Neuronal stem cell (in vitro differentiated cells): ENCODE data around the gene CALM3.
A peak's percentile ranks its signal among the peaks of the same experiment; 100 is the strongest.

Experiments used
- DNase-seq: peaks from one replicate; pipeline ENCODE4 v3.0.0-alpha.2; 2013; ENCODE audit warnings: low spot score
- H2AFZ ChIP-seq: one replicate; pipeline ENCODE4 v1.6.1; 2013; ENCODE audit warnings: mild to moderate bottlenecking, low read length, inconsistent platforms
- H2AK5ac ChIP-seq: 2 replicates; pipeline ENCODE4 v1.6.1; 2013; ENCODE audit warnings: low read depth, mild to moderate bottlenecking, inconsistent platforms, low read length, moderate library complexity, mixed read lengths
- H2BK120ac ChIP-seq: 2 replicates; pipeline ENCODE4 v1.6.1; 2013; ENCODE audit warnings: low read depth, mild to moderate bottlenecking, inconsistent platforms, low read length, moderate library complexity, mixed read lengths
- H2BK12ac ChIP-seq: one replicate; pipeline ENCODE4 v1.6.1; 2013; ENCODE audit warnings: low read length, inconsistent platforms
- H2BK15ac ChIP-seq: 2 replicates; pipeline ENCODE4 v1.6.1; 2013; ENCODE audit warnings: mild to moderate bottlenecking, low read length, inconsistent platforms, mixed read lengths
- H2BK5ac ChIP-seq: one replicate; pipeline ENCODE4 v1.6.1; 2013; ENCODE audit warnings: inconsistent platforms, mild to moderate bottlenecking, low read length, moderate library complexity
- H3K14ac ChIP-seq: one replicate; pipeline ENCODE4 v1.6.1; 2013; ENCODE audit warnings: low read length, inconsistent platforms
- H3K18ac ChIP-seq: 2 replicates; pipeline ENCODE4 v1.6.1; 2013; ENCODE audit warnings: low read length, inconsistent platforms
- H3K23ac ChIP-seq: 2 replicates; pipeline ENCODE4 v1.6.1; 2013; ENCODE audit warnings: low read depth, mild to moderate bottlenecking, mixed read lengths, low read length, inconsistent platforms; ENCODE audit not compliant: poor library complexity
- H3K27ac ChIP-seq: replicated peaks from 3 replicates; pipeline ENCODE4 v1.5.1; 2013; ENCODE audit warnings: low read length, inconsistent platforms
- H3K27me3 ChIP-seq, 3 experiments: 2 replicates each; pipeline ENCODE4 v1.6.1; 2013; ENCODE audit warnings: low read length in 3 of 3, mild to moderate bottlenecking in 2 of 3, inconsistent platforms in 1 of 3, low read depth in 1 of 3, mixed read lengths in 1 of 3, moderate library complexity in 1 of 3; ENCODE audit not compliant: control insufficient read depth in 3 of 3, insufficient read depth in 3 of 3
- H3K36me3 ChIP-seq, 2 donors: replicated peaks in 1 of 2; 2 replicates each; pipeline ENCODE4 v1.6.1; 2013; ENCODE audit warnings: low read length in 2 of 2; ENCODE audit not compliant: control insufficient read depth in 2 of 2, insufficient read depth in 2 of 2
- H3K4ac ChIP-seq: 2 replicates; pipeline ENCODE4 v1.6.1; 2013; ENCODE audit warnings: inconsistent platforms, mild to moderate bottlenecking, low read length, moderate library complexity
- H3K4me1 ChIP-seq, 2 donors: 1 replicate in 1 of 2; 2 replicates in 1 of 2; pipeline ENCODE4 v1.6.1; 2013; ENCODE audit warnings: low read length in 2 of 2, low read depth in 1 of 2; ENCODE audit not compliant: control insufficient read depth in 2 of 2, insufficient read depth in 1 of 2
- H3K4me2 ChIP-seq: one replicate; pipeline ENCODE4 v1.6.1; 2013; ENCODE audit warnings: mild to moderate bottlenecking, low read length, inconsistent platforms; ENCODE audit not compliant: insufficient read depth, poor library complexity, severe bottlenecking
- H3K4me3 ChIP-seq, 2 donors: 2 replicates each; pipeline ENCODE4 v1.5.1; 2013; ENCODE audit warnings: low read length in 2 of 2, mild to moderate bottlenecking in 2 of 2, inconsistent platforms in 1 of 2, moderate library complexity in 1 of 2
- H3K79me1 ChIP-seq: one replicate; pipeline ENCODE4 v1.6.1; 2013; ENCODE audit warnings: low read depth, mild to moderate bottlenecking, inconsistent platforms, low read length, moderate library complexity
- H3K9ac ChIP-seq: one replicate; pipeline ENCODE4 v1.6.1; 2013; ENCODE audit warnings: mild to moderate bottlenecking, low read depth, low read length, inconsistent platforms; ENCODE audit not compliant: poor library complexity
- H3K9me3 ChIP-seq, 2 donors: replicated peaks in 1 of 2; 2 replicates each; pipeline versions ENCODE3 to v1.6.1; 2013; ENCODE audit warnings: low read length in 2 of 2, mild to moderate bottlenecking in 2 of 2, inconsistent platforms in 1 of 2, low read depth in 1 of 2, mixed read lengths in 1 of 2, moderate library complexity in 1 of 2; ENCODE audit not compliant: control insufficient read depth in 2 of 2, insufficient read depth in 1 of 2
- H4K8ac ChIP-seq: one replicate; pipeline ENCODE4 v1.6.1; 2013; ENCODE audit warnings: low read depth, mild to moderate bottlenecking, inconsistent platforms, low read length, moderate library complexity
- H4K91ac ChIP-seq: one replicate; pipeline ENCODE4 v1.6.1; 2013; ENCODE audit warnings: low read length, low read depth, mild to moderate bottlenecking, inconsistent platforms; ENCODE audit not compliant: poor library complexity
- WGBS, 2 donors: extraction: QIAGEN DNeasy Blood & Tissue Kit; methylation state at CpG; one replicate each; pipeline ENCODE4 v1.1.7; 2013; ENCODE audit warnings: missing lambda C conversion rate in 2 of 2, mixed read lengths in 1 of 2; ENCODE audit not compliant: insufficient read length in 2 of 2, insufficient replicate concordance in 1 of 2; ENCODE audit errors: extremely low coverage in 2 of 2; 5-methylcytosine and 5-hydroxymethylcytosine counted together

CALM3 gene

GRCh38 chr19:46615966-46616365 lies 14.8 kb downstream of the CALM3 start:
- H3K9ac ChIP-seq = no peak overlapping the region
- no peak overlapping the region for H2BK12ac ChIP-seq
- H3K14ac ChIP-seq = no peak overlapping the region
- peaks cover 3 to 11% of the 10 kb centered on the region in 2 donors for H3K4me1 ChIP-seq
- no peak overlapping the region for H2BK5ac ChIP-seq
- H4K91ac ChIP-seq = no peak overlapping the region
- H3K4me3 ChIP-seq = no peak overlapping the region
- H3K4me2 ChIP-seq = no peak overlapping the region
- no peak overlapping the region for H4K8ac ChIP-seq
- no peaks in the 10 kb centered on the region for H3K79me1 ChIP-seq
- no peak for DNase-seq
- peaks cover 2 to 6% of the 10 kb centered on the region in 2 donors for H3K36me3 ChIP-seq
- H3K27me3 ChIP-seq = peaks cover 0 to 14% (median 0%) of the 10 kb centered on the region in 3 experiments
- H3K23ac ChIP-seq = no peak overlapping the region
- no CpG with 5 or more reads among the region's 10 CpGs for WGBS, 2 donors
- H2BK120ac ChIP-seq = no peak overlapping the region
- no peak overlapping the region for H3K27ac ChIP-seq
- no peak overlapping the region for H2AFZ ChIP-seq
- no peak overlapping the region for H2AK5ac ChIP-seq
- H3K18ac ChIP-seq = no peak overlapping the region
- no peaks in the 10 kb centered on the region for H3K9me3 ChIP-seq
- no peak overlapping the region for H3K4ac ChIP-seq
- H2BK15ac ChIP-seq = no peak overlapping the region

- no peak for DNase-seq
- no CpG with 5 or more reads among the region's 17 CpGs for WGBS, 2 donors
These were observed 15.6 kb downstream of the CALM3 start for GRCh38 chr19:46616631-46617322.

GRCh38 chr19:46617601-46618000 lies 16.5 kb downstream of the CALM3 start:
- Histone ChIP-seq H3K4me2 (no peak overlapping the region), H3K9ac (no peak overlapping the region), H3K9me3 (no peaks in the 10 kb centered on the region), H3K4me1 (peaks cover 9 to 21% of the 10 kb centered on the region in 2 donors), H2AFZ (no peak overlapping the region), H2BK5ac (no peak overlapping the region), H3K36me3 (no peaks in the 10 kb centered on the region), H4K91ac (no peak overlapping the region), H2BK12ac (no peak overlapping the region), H2BK15ac (no peak overlapping the region), H3K14ac (no peak overlapping the region), H4K8ac (no peak overlapping the region), H3K4me3 (no peak overlapping the region), H2AK5ac (no peak overlapping the region), H3K4ac (no peak overlapping the region), H3K23ac (no peak overlapping the region), H2BK120ac (no peak overlapping the region), H3K79me1 (no peaks in the 10 kb centered on the region), H3K27me3 (peaks cover 0 to 24% (median 0%) of the 10 kb centered on the region in 3 experiments), H3K18ac (no peak overlapping the region), H3K27ac (no peak overlapping the region)
- no CpG with 5 or more reads among the region's 6 CpGs for WGBS, 2 donors
- no peak for DNase-seq

More at GRCh38 chr19:46616631-46617322, 15.6 kb downstream of the CALM3 start:
- H3K36me3 ChIP-seq = no peaks in the 10 kb centered on the region
- H3K27me3 ChIP-seq = peaks cover 0 to 20% (median 0%) of the 10 kb centered on the region in 3 experiments
- no peak overlapping the region for H3K23ac ChIP-seq
- H3K4me3 ChIP-seq = peak overlapping the region in 1 of 2 donors; percentile 27
- no peak overlapping the region for H2BK120ac ChIP-seq
- H3K9me3 ChIP-seq = no peaks in the 10 kb centered on the region
- H4K91ac ChIP-seq = no peak overlapping the region
- H2AFZ ChIP-seq = peak overlapping the region; percentile 17
- peak overlapping the region; percentile 78 for H3K18ac ChIP-seq
- H2BK15ac ChIP-seq = peak overlapping the region; percentile 65
- no peak overlapping the region for H3K27ac ChIP-seq
- H3K4me1 ChIP-seq = peaks cover 9 to 18% of the 10 kb centered on the region in 2 donors
- no peak overlapping the region for H3K4ac ChIP-seq
- H3K9ac ChIP-seq = no peak overlapping the region
- peak overlapping the region; percentile 52 for H4K8ac ChIP-seq
- no peak overlapping the region for H2BK5ac ChIP-seq
- H2BK12ac ChIP-seq = peak overlapping the region; percentile 95
- peak overlapping the region; percentile 85 for H2AK5ac ChIP-seq
- no peak overlapping the region for H3K14ac ChIP-seq
- H3K79me1 ChIP-seq = no peaks in the 10 kb centered on the region
- no peak overlapping the region for H3K4me2 ChIP-seq

GRCh38 chr19:46618670-46619231 lies 17.6 kb downstream of the CALM3 start:
- no peak overlapping the region for H2AFZ ChIP-seq
- no peak overlapping the region for H3K9ac ChIP-seq
- no peak overlapping the region for H3K4ac ChIP-seq
- no peak overlapping the region for H3K18ac ChIP-seq
- no peak overlapping the region for H2BK120ac ChIP-seq
- H3K23ac ChIP-seq = no peak overlapping the region
- H3K27ac ChIP-seq = no peak overlapping the region
- no peaks in the 10 kb centered on the region for H3K9me3 ChIP-seq
- H4K8ac ChIP-seq = no peak overlapping the region
- H2AK5ac ChIP-seq = no peak overlapping the region
- DNase-seq = no peak
- peaks cover 0 to 24% (median 0%) of the 10 kb centered on the region in 3 experiments for H3K27me3 ChIP-seq
- H3K79me1 ChIP-seq = peaks cover 1% of the 10 kb centered on the region
- no peak overlapping the region for H2BK12ac ChIP-seq
- H3K14ac ChIP-seq = no peak overlapping the region
- no peak overlapping the region for H3K4me2 ChIP-seq
- peaks cover 9 to 21% of the 10 kb centered on the region in 2 donors for H3K4me1 ChIP-seq
- H2BK15ac ChIP-seq = no peak overlapping the region
- no peaks in the 10 kb centered on the region for H3K36me3 ChIP-seq
- no peak overlapping the region for H4K91ac ChIP-seq
- no CpG with 5 or more reads among the region's 9 CpGs for WGBS, 2 donors
- no peak overlapping the region for H3K4me3 ChIP-seq
- H2BK5ac ChIP-seq = no peak overlapping the region
